Retinal pigment epithelial cell (primary cell): Measurements from ENCODE around the gene MS4A13.

ENCODE experiments used
- DNase-seq: peaks from one replicate; pipeline ENCODE4 v3.0.0-alpha.2; 2010; ENCODE audit warnings: low read depth
- H3K4me3 ChIP-seq: 2 replicates; pipeline ENCODE4 v1.5.1; 2011; ENCODE audit warnings: mild to moderate bottlenecking, low read length, control low read depth, moderate library complexity
- TF ChIP-seq, protein P1 (sequence below): conservative IDR thresholded peaks from 2 replicates; pipeline ENCODE4 v1.5.1; 2011; ENCODE audit warnings: low read depth, low read length, control low read depth, inconsistent platforms

MS4A13 gene

DNA sequence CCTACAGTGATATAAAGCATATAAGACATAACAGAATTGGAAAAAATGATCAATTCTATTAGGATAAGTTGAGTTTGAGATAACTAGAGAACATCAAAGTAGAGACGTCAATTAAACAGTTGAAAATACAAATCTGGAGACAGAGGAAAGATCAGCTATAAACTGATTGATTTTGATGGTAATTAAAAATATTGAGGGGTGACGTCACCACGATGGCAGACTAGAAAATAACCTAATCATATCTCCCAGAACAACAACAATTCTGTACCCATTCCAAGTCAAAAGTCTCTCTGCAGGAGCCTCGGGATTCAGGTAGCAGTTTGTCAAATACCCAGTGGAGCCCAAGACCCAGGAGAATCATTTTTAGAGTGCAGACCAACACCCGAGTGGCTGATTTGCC, 28.9 kb downstream of the MS4A13 start:
- no peak overlapping the region for H3K4me3 ChIP-seq
- TF ChIP-seq, protein P1, sequence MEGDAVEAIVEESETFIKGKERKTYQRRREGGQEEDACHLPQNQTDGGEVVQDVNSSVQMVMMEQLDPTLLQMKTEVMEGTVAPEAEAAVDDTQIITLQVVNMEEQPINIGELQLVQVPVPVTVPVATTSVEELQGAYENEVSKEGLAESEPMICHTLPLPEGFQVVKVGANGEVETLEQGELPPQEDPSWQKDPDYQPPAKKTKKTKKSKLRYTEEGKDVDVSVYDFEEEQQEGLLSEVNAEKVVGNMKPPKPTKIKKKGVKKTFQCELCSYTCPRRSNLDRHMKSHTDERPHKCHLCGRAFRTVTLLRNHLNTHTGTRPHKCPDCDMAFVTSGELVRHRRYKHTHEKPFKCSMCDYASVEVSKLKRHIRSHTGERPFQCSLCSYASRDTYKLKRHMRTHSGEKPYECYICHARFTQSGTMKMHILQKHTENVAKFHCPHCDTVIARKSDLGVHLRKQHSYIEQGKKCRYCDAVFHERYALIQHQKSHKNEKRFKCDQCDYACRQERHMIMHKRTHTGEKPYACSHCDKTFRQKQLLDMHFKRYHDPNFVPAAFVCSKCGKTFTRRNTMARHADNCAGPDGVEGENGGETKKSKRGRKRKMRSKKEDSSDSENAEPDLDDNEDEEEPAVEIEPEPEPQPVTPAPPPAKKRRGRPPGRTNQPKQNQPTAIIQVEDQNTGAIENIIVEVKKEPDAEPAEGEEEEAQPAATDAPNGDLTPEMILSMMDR: no peak
- no peak for DNase-seq

DNA sequence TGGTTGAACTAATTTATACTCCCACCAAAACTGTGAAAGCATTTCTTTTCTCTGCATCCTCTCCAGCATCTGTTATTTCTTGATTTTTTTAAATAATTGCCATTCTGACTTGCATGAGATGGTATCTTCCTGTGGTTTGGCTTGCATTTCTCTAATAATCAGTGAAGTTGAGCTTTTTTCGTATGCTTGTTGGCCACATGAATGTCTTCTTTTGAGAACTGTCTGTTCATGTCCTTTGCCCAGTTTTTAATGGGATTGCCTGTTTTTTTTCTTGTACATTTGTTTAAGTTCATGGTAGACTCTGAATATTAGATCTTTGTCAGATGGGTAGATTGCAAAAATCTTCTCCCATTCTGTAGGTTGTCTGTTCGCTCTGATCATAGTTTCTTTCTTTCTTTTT, 46.1 kb downstream of the MS4A13 start:
- TF ChIP-seq, protein P1: no peak
- DNase-seq: no peak
- H3K4me3 ChIP-seq: no peak overlapping the region

DNA sequence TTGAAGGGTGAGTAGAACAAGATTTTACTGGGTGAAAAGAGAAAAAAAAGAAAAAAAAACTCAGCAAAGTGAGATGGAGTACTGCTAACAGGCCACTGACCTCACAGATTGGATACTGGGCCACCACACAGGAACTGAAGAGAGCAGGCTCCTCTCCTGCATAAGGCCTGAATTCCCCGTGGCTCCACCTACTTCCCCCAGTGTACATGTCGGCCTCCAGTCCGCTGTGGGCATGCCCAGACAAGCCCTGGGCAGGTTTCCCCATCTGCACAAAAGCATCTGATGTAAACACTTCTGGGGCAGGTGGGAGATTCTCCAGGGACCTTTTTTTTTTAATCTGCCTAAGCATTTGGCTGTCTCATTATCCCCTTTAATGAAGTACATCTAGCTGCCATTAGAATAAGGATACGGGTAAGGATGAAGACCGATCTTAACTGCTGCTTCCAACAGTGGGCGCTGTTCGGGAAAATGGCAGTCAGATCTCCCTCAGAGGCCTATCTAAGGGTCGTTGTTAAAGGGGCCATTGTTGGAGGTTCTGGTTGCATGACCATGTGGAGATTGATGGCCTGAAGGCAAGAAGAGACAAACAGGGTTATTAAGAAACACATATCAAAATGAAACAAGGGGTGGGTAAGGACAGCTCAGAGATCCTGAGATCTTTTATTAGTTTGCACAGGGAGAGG, 48.5 kb downstream of the MS4A13 start:
- no peak overlapping the region for H3K4me3 ChIP-seq
- TF ChIP-seq, protein P1: no peak
- no peak for DNase-seq

DNA sequence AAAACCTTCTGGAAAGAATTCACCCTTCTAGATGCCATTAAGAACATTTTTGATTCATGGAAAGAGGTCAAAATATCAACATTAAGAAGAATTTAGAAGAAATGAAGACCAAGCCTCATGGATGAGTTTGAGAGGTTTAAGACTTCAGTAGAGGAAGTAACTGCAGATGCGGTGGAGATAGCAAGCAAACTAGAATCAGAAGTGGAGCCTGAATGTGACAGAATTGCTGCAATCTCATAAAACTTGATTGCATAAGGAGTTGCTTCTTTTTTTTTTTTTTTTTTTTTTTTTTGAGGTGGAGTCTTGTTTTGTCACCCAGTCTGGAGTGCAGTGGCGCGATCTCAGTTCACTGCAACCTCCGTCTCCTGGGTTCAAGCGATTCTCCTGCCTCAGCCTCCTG, 51.6 kb downstream of the MS4A13 start:
- no peak overlapping the region for H3K4me3 ChIP-seq
- TF ChIP-seq, protein P1: no peak
- no peak for DNase-seq

DNA sequence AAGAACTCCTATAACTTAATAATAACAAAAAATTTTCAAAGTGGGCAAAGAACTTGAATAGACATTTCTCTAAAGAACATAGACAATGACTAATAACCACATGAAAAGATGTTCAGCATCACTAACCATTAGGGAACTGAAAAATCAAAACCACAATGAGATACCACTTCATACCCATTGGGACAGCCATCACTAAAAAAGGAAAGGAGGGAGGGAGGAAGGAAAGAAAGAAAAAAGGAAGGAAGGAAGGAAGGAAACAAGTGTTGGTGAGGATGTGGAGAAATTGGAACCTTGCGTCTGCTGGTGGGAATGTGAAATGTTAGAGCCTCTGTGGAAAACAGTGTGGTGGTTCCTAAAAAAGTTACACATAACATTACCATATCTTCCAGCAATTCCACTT, 55.8 kb downstream of the MS4A13 start:
- no peak for DNase-seq
- TF ChIP-seq, protein P1: no peak
- H3K4me3 ChIP-seq: no peak overlapping the region

DNA sequence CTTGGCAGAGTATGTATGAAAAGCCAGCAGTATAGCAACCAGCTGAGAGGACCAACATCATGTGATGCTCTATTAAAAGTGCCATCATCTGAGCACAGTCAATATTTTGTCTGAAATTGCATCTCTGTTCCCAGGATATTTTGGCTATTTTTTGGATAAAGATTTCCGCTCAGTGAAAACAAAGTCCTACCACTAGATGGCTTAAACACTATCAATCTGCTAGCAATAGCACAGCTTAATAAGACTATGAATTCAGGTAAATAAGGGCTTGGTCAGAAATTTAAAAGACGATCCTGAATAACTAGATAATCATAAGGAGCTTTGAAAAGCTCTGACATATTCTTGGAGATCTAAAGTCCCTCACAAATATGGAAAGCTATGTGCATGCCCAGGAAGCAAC, 74.4 kb downstream of the MS4A13 start:
- TF ChIP-seq, protein P1: no peak
- no peak for DNase-seq

More for the DNA sequence above, 74.4 kb downstream of the MS4A13 start:
- H3K4me3 ChIP-seq: no peak overlapping the region
